ENCODE results near the gene AIRE.
"Not testable (repeated sequence)": the region's sequence is repeated elsewhere in the genome, so short reads cannot be mapped to it uniquely, and the experiment has no call there.

AIRE gene

DNA sequence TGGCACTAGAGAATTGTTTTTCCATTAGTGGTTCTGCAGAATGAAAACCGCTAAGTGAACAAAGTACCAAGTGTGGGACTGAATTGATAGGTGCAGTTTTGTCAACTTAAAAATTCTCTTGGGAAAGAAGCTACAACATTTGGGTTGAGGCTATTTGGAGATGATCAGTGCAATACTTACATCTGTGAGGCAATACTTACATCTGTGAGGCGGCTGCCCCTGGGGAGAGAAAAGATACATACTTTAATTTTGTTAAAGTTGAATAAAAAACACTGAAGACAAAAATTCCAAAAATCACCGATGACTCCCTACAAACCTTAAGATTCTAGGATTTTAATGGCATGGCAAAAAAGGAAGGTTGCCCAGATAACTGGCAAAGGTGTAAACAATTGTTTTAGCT lies 51.8 kb downstream of the AIRE start:
- H3K27ac ChIP-seq: peak overlapping the region; percentile 96
- H3K9me3 ChIP-seq: no peaks in the 10 kb centered on the region
- no peaks in the 10 kb centered on the region for H3K27me3 ChIP-seq
- H3K36me3 ChIP-seq: no peaks in the 10 kb centered on the region
- no peak overlapping the region for H3K4me3 ChIP-seq (ENCODE audit: low read depth in 1 of 2, low read length in 1 of 2)
- TF ChIP-seq, protein P1, sequence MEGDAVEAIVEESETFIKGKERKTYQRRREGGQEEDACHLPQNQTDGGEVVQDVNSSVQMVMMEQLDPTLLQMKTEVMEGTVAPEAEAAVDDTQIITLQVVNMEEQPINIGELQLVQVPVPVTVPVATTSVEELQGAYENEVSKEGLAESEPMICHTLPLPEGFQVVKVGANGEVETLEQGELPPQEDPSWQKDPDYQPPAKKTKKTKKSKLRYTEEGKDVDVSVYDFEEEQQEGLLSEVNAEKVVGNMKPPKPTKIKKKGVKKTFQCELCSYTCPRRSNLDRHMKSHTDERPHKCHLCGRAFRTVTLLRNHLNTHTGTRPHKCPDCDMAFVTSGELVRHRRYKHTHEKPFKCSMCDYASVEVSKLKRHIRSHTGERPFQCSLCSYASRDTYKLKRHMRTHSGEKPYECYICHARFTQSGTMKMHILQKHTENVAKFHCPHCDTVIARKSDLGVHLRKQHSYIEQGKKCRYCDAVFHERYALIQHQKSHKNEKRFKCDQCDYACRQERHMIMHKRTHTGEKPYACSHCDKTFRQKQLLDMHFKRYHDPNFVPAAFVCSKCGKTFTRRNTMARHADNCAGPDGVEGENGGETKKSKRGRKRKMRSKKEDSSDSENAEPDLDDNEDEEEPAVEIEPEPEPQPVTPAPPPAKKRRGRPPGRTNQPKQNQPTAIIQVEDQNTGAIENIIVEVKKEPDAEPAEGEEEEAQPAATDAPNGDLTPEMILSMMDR (IDR thresholded peaks at IDR 0.05): no peak
- H3K4me1 ChIP-seq (ENCODE audit: control insufficient read depth in 1 of 2, insufficient read depth in 1 of 2, low read depth in 1 of 2, low read length in 1 of 2): peaks cover 10 to 18% of the 10 kb centered on the region in 2 experiments

DNA sequence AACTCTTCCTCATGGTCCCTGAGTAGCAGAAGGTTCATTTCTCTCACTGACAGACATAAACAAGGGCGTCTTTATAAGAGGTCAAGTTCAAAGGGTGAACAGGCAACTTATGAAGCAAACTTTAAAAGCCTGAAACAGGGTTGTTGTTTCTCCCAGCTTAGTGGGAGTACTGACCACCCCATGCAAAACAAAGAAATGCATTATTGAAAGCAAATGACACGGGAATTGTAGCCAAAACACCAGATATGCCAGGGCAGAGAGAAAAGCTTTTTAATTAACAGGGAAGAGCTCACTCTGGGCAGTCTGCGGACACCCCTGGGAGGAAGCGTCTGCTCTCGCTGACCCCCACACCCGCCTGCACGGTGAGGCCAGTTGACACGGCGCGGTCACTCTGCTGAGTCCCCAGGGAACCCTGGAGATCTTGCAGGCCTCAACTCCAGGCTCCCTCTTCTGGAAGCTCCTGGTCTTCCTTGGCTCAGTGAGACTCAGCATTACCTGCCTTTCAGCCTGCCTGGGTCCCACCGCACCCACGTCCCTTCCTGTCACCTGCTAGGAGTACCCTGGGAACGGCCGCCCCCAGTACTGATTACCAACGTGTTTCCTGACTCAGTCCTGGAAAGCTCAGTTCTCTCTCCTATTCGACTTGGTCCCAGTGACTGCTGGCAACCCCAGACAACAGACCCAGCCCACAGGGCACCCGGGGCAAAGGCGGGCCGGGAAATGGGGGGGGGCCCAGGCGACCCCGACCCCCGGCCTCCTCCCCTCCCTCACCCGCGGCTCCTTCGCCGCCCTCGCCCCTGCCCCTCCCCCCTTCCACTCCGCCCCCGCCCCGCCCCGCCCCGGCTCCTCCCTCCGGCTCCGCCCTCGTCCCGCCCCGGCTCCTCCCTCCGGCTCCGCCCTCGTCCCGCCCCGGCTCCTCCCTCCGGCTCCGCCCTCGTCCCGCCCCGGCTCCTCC lies 52.5 kb downstream of the AIRE start:
- Histone ChIP-seq H3K4me3 (ENCODE audit: low read depth in 1 of 2, low read length in 1 of 2) (peak overlapping the region in 1 of 2 experiments; percentile 38), H3K4me1 (ENCODE audit: control insufficient read depth in 1 of 2, insufficient read depth in 1 of 2, low read depth in 1 of 2, low read length in 1 of 2) (peaks cover 10 to 18% of the 10 kb centered on the region in 2 experiments), H3K27ac (peak overlapping the region; percentile 96)

DNA sequence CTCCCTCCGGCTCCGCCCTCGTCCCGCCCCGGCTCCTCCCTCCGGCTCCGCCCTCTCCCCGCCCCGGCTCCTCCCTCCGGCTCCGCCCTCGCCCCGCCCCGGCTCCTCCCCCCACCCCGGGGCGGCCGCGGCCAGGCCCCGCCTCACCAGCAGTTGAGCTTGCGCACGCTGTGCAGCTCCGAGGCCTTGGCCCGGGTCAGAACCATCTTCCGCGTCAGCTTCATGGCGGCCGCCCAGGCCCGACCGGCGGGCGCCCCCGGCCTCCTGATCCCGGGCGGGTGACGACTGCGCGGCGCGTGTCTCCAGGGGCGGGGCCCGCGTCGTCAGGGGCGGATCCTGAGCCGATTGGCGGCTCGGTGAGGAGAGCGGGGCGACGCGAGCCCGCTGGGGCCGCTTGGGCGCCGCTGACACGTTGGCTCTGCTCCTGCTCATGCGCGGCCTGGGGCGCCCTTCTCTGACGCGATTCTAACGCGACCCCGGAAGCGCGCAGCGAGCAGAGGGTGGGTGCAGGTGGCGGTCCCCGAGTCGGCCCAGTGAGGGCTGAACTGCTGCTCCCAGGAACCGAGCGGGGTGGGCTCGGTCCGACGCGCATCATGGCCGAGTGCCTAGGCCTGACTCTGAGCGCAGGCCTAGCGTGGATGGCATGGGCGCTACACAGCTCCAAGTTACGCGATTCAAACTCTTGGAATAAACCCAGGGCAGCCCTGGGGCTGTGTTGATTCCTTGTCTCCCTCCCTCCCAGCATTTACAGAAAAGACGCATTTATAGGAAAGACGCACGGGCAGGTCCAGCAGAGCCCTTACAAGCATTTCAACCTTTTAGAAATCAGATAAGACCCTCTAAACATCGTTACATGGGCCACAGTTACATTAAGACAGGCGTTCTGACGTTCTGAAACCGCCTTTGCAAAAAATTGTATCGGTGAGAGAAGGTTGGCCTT lies 53.6 kb downstream of the AIRE start, which contains the start of gene CFAP410:
TSS of gene CFAP410 (minus strand) at position 420 of the 940 bp plus-strand sequence. CDS start at position 224, 196 bp downstream.
- Histone ChIP-seq H3K36me3 (no peaks in the 10 kb centered on the region), H3K27ac (peak within 1 kb of the TSS; percentile 96), H3K27me3 (no peaks in the 10 kb centered on the region), H3K4me3 (ENCODE audit: low read depth in 1 of 2, low read length in 1 of 2) (peak within 1 kb of the TSS; percentile 79 to 99), H3K4me1 (ENCODE audit: control insufficient read depth in 1 of 2, insufficient read depth in 1 of 2, low read depth in 1 of 2, low read length in 1 of 2) (peaks cover 10 to 18% of the 10 kb centered on the region in 2 experiments), H3K9me3 (no peaks in the 10 kb centered on the region)
- TF ChIP-seq, protein P1 (IDR thresholded peaks at IDR 0.05): peak; percentile 51

More for the DNA sequence above, 52.5 kb downstream of the AIRE start:
- no peaks in the 10 kb centered on the region for H3K9me3 ChIP-seq
- no peaks in the 10 kb centered on the region for H3K27me3 ChIP-seq
- no peaks in the 10 kb centered on the region for H3K36me3 ChIP-seq
- TF ChIP-seq, protein P1 (IDR thresholded peaks at IDR 0.05): no peak

GRCh38 chr21:44341726-44342458 lies 56.2 kb downstream of the AIRE start:
- H3K9me3 ChIP-seq; H3K27me3 ChIP-seq; H3K36me3 ChIP-seq; H3K4me3 ChIP-seq (ENCODE audit: low read depth in 1 of 2, low read length in 1 of 2); H3K27ac ChIP-seq: not testable (repeated sequence)
- H3K4me1 ChIP-seq (ENCODE audit: control insufficient read depth in 1 of 2, insufficient read depth in 1 of 2, low read depth in 1 of 2, low read length in 1 of 2): peaks cover 10 to 18% of the 10 kb centered on the region in 2 experiments

GRCh38 chr21:44342981-44343380 lies 57.3 kb downstream of the AIRE start:
- not testable (repeated sequence) for H3K4me3 ChIP-seq (ENCODE audit: low read depth in 1 of 2, low read length in 1 of 2); H3K27ac ChIP-seq; H3K27me3 ChIP-seq; H3K9me3 ChIP-seq; H3K36me3 ChIP-seq
- H3K4me1 ChIP-seq (ENCODE audit: control insufficient read depth in 1 of 2, insufficient read depth in 1 of 2, low read depth in 1 of 2, low read length in 1 of 2): peaks cover 10 to 18% of the 10 kb centered on the region in 2 experiments
